SU-DHL-6 (cell line): Measurements from ENCODE around the gene CASP3.
A peak's percentile ranks its signal among the peaks of the same experiment; 100 is the strongest.
"Not testable (repeated sequence)": the region's sequence is repeated elsewhere in the genome, so short reads cannot be mapped to it uniquely, and the experiment has no call there.

ENCODE experiments used
- H2AFZ ChIP-seq: fragments of 200-600 bp; sonication (generic); 2 replicates; pipeline ENCODE4 v1.6.1; 2014; ENCODE audit warnings: low read depth, mild to moderate bottlenecking, moderate library complexity, mixed read lengths, antibody characterized with exemption, low read length; ENCODE audit not compliant: severe bottlenecking
- H3F3A ChIP-seq: fragments of 200-600 bp; shearing (Covaris generic); 2 replicates; pipeline ENCODE4 v1.6.0; 2016; ENCODE audit warnings: antibody characterized with exemption, mild to moderate bottlenecking; ENCODE audit not compliant: insufficient read depth
- H3K27ac ChIP-seq: fragments of 200-600 bp; sonication (generic); 2 replicates; pipeline ENCODE4 v1.5.1; 2016; ENCODE audit warnings: low read depth, mild to moderate bottlenecking, low read length, moderate library complexity, mixed read lengths
- H3K27me3 ChIP-seq: fragments of 200-600 bp; sonication (generic), shearing (Covaris generic); 2 replicates; pipeline ENCODE4 v1.6.0; 2014; ENCODE audit warnings: mild to moderate bottlenecking, low read length
- H3K36me3 ChIP-seq: fragments of 200-600 bp; sonication (generic); 2 replicates; pipeline ENCODE4 v1.6.1; 2014; ENCODE audit warnings: mild to moderate bottlenecking, low read length, mixed read lengths
- H3K4me2 ChIP-seq: fragments of 300-600, 200-600 bp; shearing (Covaris generic), sonication (generic); 2 replicates; pipeline ENCODE4 v1.6.0; 2014; ENCODE audit warnings: low read length, low read depth, mild to moderate bottlenecking; ENCODE audit not compliant: poor library complexity, severe bottlenecking
- H3K4me3 ChIP-seq: fragments of 200-600 bp; sonication (generic); 2 replicates; pipeline ENCODE4 v1.5.1; 2014; ENCODE audit warnings: antibody characterized with exemption, low read length, mild to moderate bottlenecking, mixed read lengths; ENCODE audit not compliant: insufficient read depth, poor library complexity, severe bottlenecking
- H3K79me2 ChIP-seq: fragments of 200-600 bp; sonication (generic); 2 replicates; pipeline ENCODE4 v1.6.1; 2014; ENCODE audit warnings: mild to moderate bottlenecking, low read length, moderate library complexity; ENCODE audit not compliant: insufficient read depth
- H3K9ac ChIP-seq: fragments of 200-600 bp; sonication (generic); 2 replicates; pipeline ENCODE4 v1.7.0; 2014; ENCODE audit warnings: mild to moderate bottlenecking, low read length
- H3K9me2 ChIP-seq: fragments of 200-600 bp; sonication (generic); replicated peaks from 2 replicates; pipeline ENCODE4 v1.6.1; 2014; ENCODE audit warnings: low read length; ENCODE audit not compliant: insufficient read depth
- H3K9me3 ChIP-seq: fragments of 200-600 bp; sonication (generic); 2 replicates; pipeline ENCODE4 v1.6.1; 2014; ENCODE audit warnings: low read length, mixed read lengths; ENCODE audit not compliant: insufficient read depth
- H4K20me1 ChIP-seq: fragments of 200-600 bp; sonication (generic); 2 replicates; pipeline ENCODE4 v1.6.1; 2014; ENCODE audit warnings: low read depth, mild to moderate bottlenecking, antibody characterized with exemption, low read length, moderate library complexity, mixed read lengths
- CTCF ChIP-seq: fragments of 200-600 bp; sonication (generic); IDR thresholded peaks from one replicate; pipeline ENCODE4 v1.5.1; 2017; ENCODE audit warnings: antibody characterized with exemption, mild to moderate bottlenecking, low read length, moderate library complexity; ENCODE audit not compliant: insufficient read depth, poor library complexity, severe bottlenecking
- EZH2phosphoT487 ChIP-seq: fragments of 200-600 bp; sonication (generic), shearing (Covaris generic); conservative IDR thresholded peaks from 2 replicates; pipeline ENCODE4 v1.6.1; 2018; ENCODE audit warnings: mild to moderate bottlenecking, antibody characterized with exemption, low read length, moderate library complexity, mixed read lengths

CASP3 gene

GRCh38 chr4:184660978-184661377, 11.7 kb upstream of the CASP3 start:
- Histone ChIP-seq H4K20me1 (no peaks in the 10 kb centered on the region), H3K79me2 (no peaks in the 10 kb centered on the region), H2AFZ (no peak overlapping the region), H3K27me3 (no peaks in the 10 kb centered on the region), H3K27ac (no peak overlapping the region), H3K4me2 (no peak overlapping the region), H3K4me3 (no peak overlapping the region), H3K9me3 (no peaks in the 10 kb centered on the region), H3K9ac (no peak overlapping the region), H3K36me3 (0 out of 2 replicates have a peak, but pooled peaks cover 6% of the 10 kb centered on the region), H3F3A (peaks cover 16% of the 10 kb centered on the region; the same call in 1 of the 2 replicates), H3K9me2 (no peaks in the 10 kb centered on the region)
- TF ChIP-seq CTCF (no peak), EZH2phosphoT487 (no peak)

GRCh38 chr4:184657820-184658219, 8.6 kb upstream of the CASP3 start:
- H3K79me2 ChIP-seq, H3K9me3 ChIP-seq, H3K9me2 ChIP-seq, H4K20me1 ChIP-seq, H3K27ac ChIP-seq, H3K27me3 ChIP-seq, H3K4me3 ChIP-seq, H3K9ac ChIP-seq, H2AFZ ChIP-seq, H3K36me3 ChIP-seq, H3K4me2 ChIP-seq: not testable (repeated sequence)
- H3F3A ChIP-seq = peaks cover 16% of the 10 kb centered on the region; the same call in 1 of the 2 replicates

GRCh38 chr4:184657144-184657543, 7.9 kb upstream of the CASP3 start:
- Histone ChIP-seq H2AFZ (no peak overlapping the region), H3K4me2 (peak overlapping the region; percentile 35), H3K9me2 (no peaks in the 10 kb centered on the region), H3K36me3 (0 out of 2 replicates have a peak, but pooled peaks cover 6% of the 10 kb centered on the region), H3K9ac (no peak overlapping the region), H3K27me3 (no peaks in the 10 kb centered on the region), H4K20me1 (no peaks in the 10 kb centered on the region), H3K4me3 (no peak overlapping the region), H3K79me2 (no peaks in the 10 kb centered on the region), H3K27ac (peak overlapping the region; percentile 28; the same call in 1 of the 2 replicates), H3F3A (peaks cover 15% of the 10 kb centered on the region; the same call in 1 of the 2 replicates), H3K9me3 (no peaks in the 10 kb centered on the region)
- no peak for TF ChIP-seq CTCF
- no peak for TF ChIP-seq EZH2phosphoT487

GRCh38 chr4:184655889-184656869, 6.9 kb upstream of the CASP3 start:
- H3K36me3 ChIP-seq = 0 out of 2 replicates have a peak, but pooled peaks cover 6% of the 10 kb centered on the region

More at GRCh38 chr4:184655889-184656869, 6.9 kb upstream of the CASP3 start:
- Histone ChIP-seq H3F3A (peaks cover 9% of the 10 kb centered on the region; the same call in 1 of the 2 replicates), H2AFZ (no peak overlapping the region), H3K4me2 (peak overlapping the region; percentile 35), H3K9ac (no peak overlapping the region), H3K9me3 (no peaks in the 10 kb centered on the region), H3K27me3 (no peaks in the 10 kb centered on the region), H3K4me3 (no peak overlapping the region), H3K9me2 (no peaks in the 10 kb centered on the region), H4K20me1 (no peaks in the 10 kb centered on the region), H3K27ac (0 out of 2 replicates have a peak overlapping the region, but pooled peaks have one; percentile 28), H3K79me2 (no peaks in the 10 kb centered on the region)
- TF ChIP-seq CTCF = no peak
- no peak for TF ChIP-seq EZH2phosphoT487
